HepG2 (cell line): ENCODE results near the gene CCSER1. TPM values are rescaled to one million over a fixed set of nuclear protein-coding genes. Genes with fewer than 3 reads are reported as not detected.

Experiments
- ATAC-seq: fragments of 200-7000 bp; cut with Tn5 transposase; 3 replicates; pipeline ENCODE4 v1.9.1; 2020; ENCODE audit warnings: mild to moderate bottlenecking, moderate library complexity
- BruUV-seq: library from RNA; stranded (reverse); fragments of 400-500 nt; replicated peaks from 2 replicates; lab custom pipeline; 2021; lab: Mats Ljungman, UMichigan
- CTCF ChIA-PET: fragments of 300-600 bp; formaldehyde crosslinking; extraction: SDS; loops from one replicate; lab custom pipeline; 2021; ENCODE audit warnings: low total read pairs, inconsistent platforms, low intra/inter-chr PET ratio; lab: Yijun Ruan, JAX
- POLR2A ChIA-PET: fragments of 350-600 bp; sonication (Branson Sonifier 250); formaldehyde crosslinking; loops from one replicate; lab custom pipeline; 2020; ENCODE audit warnings: antibody characterized with exemption, inconsistent platforms; lab: Yijun Ruan, JAX
- DNase-seq: peaks from one replicate; pipeline ENCODE4 v3.0.0-alpha.2; 2015; ENCODE audit warnings: low spot score
- FAIRE-seq: peaks from 3 replicates; lab custom pipeline; 2011; peaks lifted over from hg19 to GRCh38; lab: Jason Lieb, UNC
- H2AFZ ChIP-seq: one replicate; pipeline ENCODE4 v1.6.1; 2011; ENCODE audit warnings: low read length, inconsistent platforms
- H3K27ac ChIP-seq: fragments of 300-600 bp; 3 replicates; pipeline ENCODE4 v1.8.0; 2011; ENCODE audit warnings: mixed run types, mild to moderate bottlenecking, mixed read lengths, low read length, inconsistent platforms; ENCODE audit not compliant: insufficient read depth; ENCODE audit errors: extremely low read length
- H3K27me3 ChIP-seq, 2 experiments: fragments of 200-600 bp in 1 of 2; 2 replicates in 1 of 2; 3 replicates in 1 of 2; pipeline versions ENCODE4 v1.6.0 to v1.8.0; 2011; ENCODE audit warnings: low read length in 2 of 2, mild to moderate bottlenecking in 2 of 2, moderate library complexity in 2 of 2, inconsistent platforms in 1 of 2; ENCODE audit not compliant: insufficient read depth in 2 of 2, control insufficient read depth in 1 of 2
- H3K36me3 ChIP-seq, 2 experiments: fragments of 200-600 bp in 1 of 2; replicated peaks in 1 of 2; 2 replicates in 1 of 2; 3 replicates in 1 of 2; pipeline versions ENCODE4 v1.5.1 to v1.8.0; 2011; ENCODE audit warnings: low read length in 2 of 2, inconsistent platforms in 1 of 2; ENCODE audit not compliant: insufficient read depth in 2 of 2, control insufficient read depth in 1 of 2
- H3K4me1 ChIP-seq: 2 replicates; pipeline ENCODE4 v1.5.1; 2012; ENCODE audit warnings: low read length, inconsistent platforms; ENCODE audit not compliant: insufficient read depth
- H3K4me2 ChIP-seq: 2 replicates; pipeline ENCODE4 v1.6.0; 2011; ENCODE audit warnings: low read depth, low read length, inconsistent platforms
- H3K4me3 ChIP-seq, 3 experiments: fragments of 200-600 bp in 1 of 3; sonication (generic), shearing (Covaris generic) in 1 of 3; replicated peaks in 1 of 3; 2 replicates each; pipeline ENCODE4 v1.5.1; 2011 to 2016; ENCODE audit warnings: low read length in 3 of 3, inconsistent platforms in 2 of 3, low read depth in 2 of 3, mild to moderate bottlenecking in 2 of 3, control low read depth in 1 of 3, mixed read lengths in 1 of 3; ENCODE audit not compliant: insufficient read depth in 1 of 3
- H3K79me2 ChIP-seq: one replicate; pipeline ENCODE4 v1.6.1; 2011; ENCODE audit warnings: low read length, inconsistent platforms; ENCODE audit not compliant: insufficient read depth
- H3K9ac ChIP-seq: 2 replicates; pipeline ENCODE4 v1.6.0; 2011; ENCODE audit warnings: mild to moderate bottlenecking, low read depth, low read length, inconsistent platforms; ENCODE audit not compliant: insufficient read depth
- H3K9me3 ChIP-seq: 2 replicates; pipeline ENCODE4 v1.5.1; 2012; ENCODE audit warnings: mild to moderate bottlenecking, low read length
- H4K20me1 ChIP-seq: 2 replicates; pipeline ENCODE4 v1.6.0; 2011; ENCODE audit warnings: inconsistent platforms, mild to moderate bottlenecking, low read length, moderate library complexity; ENCODE audit not compliant: insufficient read depth
- ARID5B ChIP-seq: IDR thresholded peaks from 2 replicates; pipeline ENCODE4 v1.4.0; 2020; ENCODE audit warnings: mild to moderate bottlenecking, missing genetic modification reagents
- CEBPB ChIP-seq: IDR thresholded peaks from 2 replicates; pipeline ENCODE4 v1.6.1; 2011; ENCODE audit warnings: low read depth, low read length, improper control_type of control experiment, borderline replicate concordance
- DZIP1 ChIP-seq: sonication (generic); formaldehyde crosslinking; IDR thresholded peaks from 2 replicates; pipeline ENCODE4 v1.5.0; 2020; ENCODE audit warnings: mild to moderate bottlenecking, missing genetic modification reagents
- MNT ChIP-seq: fragments of 450-650 bp; IDR thresholded peaks from 2 replicates; pipeline ENCODE4 v1.6.1; 2016
- NR0B2 ChIP-seq: sonication (generic); formaldehyde crosslinking; IDR thresholded peaks from 2 replicates; pipeline ENCODE4 v1.4.0; 2020; ENCODE audit warnings: mild to moderate bottlenecking, missing genetic modification reagents
- SYNCRIP ChIP-seq: fragments of 200-400 bp; formaldehyde crosslinking; IDR thresholded peaks from 2 replicates; pipeline ENCODE4 v1.6.1; 2018; ENCODE audit warnings: mild to moderate bottlenecking, low read depth, low read length; ENCODE audit not compliant: insufficient read depth
- ZNF180 ChIP-seq: sonication (generic); formaldehyde crosslinking; IDR thresholded peaks from 2 replicates; pipeline ENCODE4 v1.4.0; 2020; ENCODE audit warnings: low read depth, missing genetic modification reagents, borderline replicate concordance
- ZNF225 ChIP-seq: sonication (generic); formaldehyde crosslinking; IDR thresholded peaks from 2 replicates; pipeline ENCODE4 v1.4.0; 2020; ENCODE audit warnings: mild to moderate bottlenecking, missing genetic modification reagents
- ZNF354B ChIP-seq: sonication (generic); formaldehyde crosslinking; IDR thresholded peaks from 2 replicates; pipeline ENCODE4 v1.8.0; 2022; ENCODE audit warnings: mild to moderate bottlenecking, missing genetic modification reagents
- ZNF546 ChIP-seq: sonication (generic); formaldehyde crosslinking; conservative IDR thresholded peaks from 2 replicates; pipeline ENCODE4 v1.8.1; 2023; ENCODE audit warnings: mild to moderate bottlenecking, missing genetic modification reagents
- ZNF629 ChIP-seq: sonication (generic); formaldehyde crosslinking; conservative IDR thresholded peaks from 2 replicates; pipeline ENCODE4 v1.5.0; 2020; ENCODE audit warnings: missing genetic modification reagents
- ZNF678 ChIP-seq: sonication (generic); formaldehyde crosslinking; IDR thresholded peaks from 2 replicates; pipeline ENCODE4 v1.4.0; 2020; ENCODE audit warnings: mild to moderate bottlenecking, missing genetic modification reagents
- WGBS: methylation state at CpG from one replicate; pipeline ENCODE4 v1.1.6; 2017; ENCODE audit warnings: low lambda C conversion rate; 5-methylcytosine and 5-hydroxymethylcytosine counted together
- in situ Hi-C: cut with HindIII; loops from 2 replicates; pipeline ENCODE4 v1.10.0; 2017; ENCODE audit warnings: low pct_unique_long_range_greater_than_20kb; ENCODE audit not compliant: extremely low pct_ligation_motif_present
- intact Hi-C: fragments of 100-400 bp; cut with micrococcal nuclease; formaldehyde crosslinking; loops from one replicate; pipeline ENCODE4 v1.10.0; 2022; ENCODE audit not compliant: unreplicated experiment
- polyA plus RNA-seq, 8 experiments: library from polyadenylated mRNA; depleted of rRNA in 3 of 8; stranded (reverse) in 7 of 8; unstranded in 1 of 8; fragments of >200 nt; fragmentation: Illumina TruSeq in 4 of 8; extraction: Trizol in 4 of 8; gene quantifications; 2 replicates each; pipeline versions ENCODE4 v1.2.1 to v1.2.3, GENCODE V29; 2011 to 2016; ENCODE audit warnings: low read depth in 4 of 8, missing spikeins in 1 of 8, mixed read lengths in 1 of 8; ENCODE audit not compliant: insufficient read depth in 1 of 8
- total RNA-seq, 5 experiments: library from RNA; depleted of rRNA; stranded (reverse); fragments of >200 nt; fragmentation: Illumina TruSeq; extraction: Trizol; gene quantifications; 2 replicates each; pipeline ENCODE4 v1.2.3, GENCODE V29; 2016; ENCODE audit warnings: low read depth in 1 of 5

Gene CCSER1
- total and polyA plus RNA-seq, 2 of the 13 experiments (the other 11 are each of a cell fraction or from before 2014, with no cell fraction given), result not detected

GRCh38 chr4:91089178-91089577, 962.0 kb downstream of the CCSER1 start:
- DNase-seq (no peak), FAIRE-seq (no peak), ATAC-seq (no peak)
- BruUV-seq, result no TSS peak
- 30% methylated on average over 3 of the region's 3 CpGs for WGBS
- no peak overlapping the region for H3K27ac ChIP-seq
- intact Hi-C loops, result no loop called here
- H3K9ac ChIP-seq, result no peak overlapping the region
- H4K20me1 ChIP-seq, result no peaks in the 10 kb centered on the region
- H2AFZ ChIP-seq, result no peak overlapping the region
- H3K4me1 ChIP-seq, result no peaks in the 10 kb centered on the region
- no peaks in the 10 kb centered on the region; a peak in 1 of 5 replicates for H3K27me3 ChIP-seq
- H3K36me3 ChIP-seq, result no peaks in the 10 kb centered on the region
- no peak overlapping the region for H3K4me2 ChIP-seq
- CTCF ChIA-PET, result no interaction called here
- no peak overlapping the region for H3K4me3 ChIP-seq
- in situ Hi-C loops, result no loop called here
- no peaks in the 10 kb centered on the region for H3K9me3 ChIP-seq
- POLR2A ChIA-PET, result no interaction called here
- H3K79me2 ChIP-seq, result no peaks in the 10 kb centered on the region
- no peak for TF ChIP-seq NR0B2
- TF ChIP-seq ZNF546, result no peak
- TF ChIP-seq DZIP1 (CRISPR knock-in tag), result no peak
- TF ChIP-seq ZNF225, result no peak
- TF ChIP-seq SYNCRIP, result no peak
- no peak for TF ChIP-seq CEBPB
- no peak for TF ChIP-seq MNT
- TF ChIP-seq ARID5B, result no peak
- TF ChIP-seq ZNF354B (CRISPR knock-in tag), result no peak
- no peak for TF ChIP-seq ZNF678
- no peak for TF ChIP-seq ZNF629
- no peak for TF ChIP-seq ZNF180 (CRISPR knock-in tag)
